Mesendoderm (in vitro differentiated cells): Measurements from ENCODE around the gene LAMC2.

Source experiments
- DNase-seq: peaks from one replicate; pipeline ENCODE4 v3.0.0; 2013
- H2AK5ac ChIP-seq: 2 replicates; pipeline ENCODE4 v1.6.1; 2013; ENCODE audit warnings: low read length, inconsistent platforms
- H2BK120ac ChIP-seq: 2 replicates; pipeline ENCODE4 v1.6.1; 2013; ENCODE audit warnings: low read depth, mild to moderate bottlenecking, low read length, moderate library complexity, mixed read lengths
- H2BK15ac ChIP-seq: replicated peaks from 2 replicates; pipeline ENCODE4 v1.6.1; 2013; ENCODE audit warnings: low read depth, mild to moderate bottlenecking, moderate library complexity
- H2BK5ac ChIP-seq: 2 replicates; pipeline ENCODE4 v1.6.1; 2013; ENCODE audit warnings: low read length, inconsistent platforms
- H3K18ac ChIP-seq: 2 replicates; pipeline ENCODE4 v1.6.1; 2013; ENCODE audit warnings: mild to moderate bottlenecking, low read length, mixed read lengths
- H3K23ac ChIP-seq: one replicate; pipeline ENCODE4 v1.6.1; 2013; ENCODE audit warnings: low read length
- H3K27ac ChIP-seq: 2 replicates; pipeline ENCODE4 v1.5.1; 2013; ENCODE audit warnings: low read depth, mild to moderate bottlenecking, inconsistent platforms, low read length, moderate library complexity
- H3K27me3 ChIP-seq: 2 replicates; pipeline ENCODE4 v1.6.1; 2013; ENCODE audit warnings: low read length, control low read depth, mild to moderate bottlenecking, inconsistent platforms; ENCODE audit not compliant: insufficient read depth, poor library complexity
- H3K36me3 ChIP-seq: 2 replicates; pipeline ENCODE4 v1.6.1; 2013; ENCODE audit warnings: low read length, inconsistent platforms; ENCODE audit not compliant: control insufficient read depth, insufficient read depth
- H3K4ac ChIP-seq: one replicate; pipeline ENCODE4 v1.6.1; 2013; ENCODE audit warnings: low read depth, mild to moderate bottlenecking, low read length, moderate library complexity
- H3K4me1 ChIP-seq: 2 replicates; pipeline ENCODE4 v1.6.1; 2013; ENCODE audit warnings: low read depth, low read length, inconsistent platforms; ENCODE audit not compliant: control insufficient read depth
- H3K4me2 ChIP-seq: 2 replicates; pipeline ENCODE4 v1.6.1; 2013; ENCODE audit warnings: low read length
- H3K4me3 ChIP-seq: 2 replicates; pipeline ENCODE4 v1.5.1; 2013; ENCODE audit warnings: mild to moderate bottlenecking, low read length
- H3K56ac ChIP-seq: one replicate; pipeline ENCODE4 v1.6.1; 2013; ENCODE audit warnings: low read length
- H3K79me1 ChIP-seq: 2 replicates; pipeline ENCODE4 v1.6.1; 2013; ENCODE audit warnings: low read length, inconsistent platforms
- H3K79me2 ChIP-seq: 2 replicates; pipeline ENCODE4 v1.6.1; 2013; ENCODE audit warnings: mild to moderate bottlenecking, low read length; ENCODE audit not compliant: control insufficient read depth, insufficient read depth
- H3K9ac ChIP-seq: 2 replicates; pipeline ENCODE4 v1.6.1; 2013; ENCODE audit warnings: low read length, inconsistent platforms
- H4K5ac ChIP-seq: one replicate; pipeline ENCODE4 v1.6.1; 2013; ENCODE audit warnings: low read length
- H4K8ac ChIP-seq: one replicate; pipeline ENCODE4 v1.6.1; 2013; ENCODE audit warnings: low read depth, mild to moderate bottlenecking, control low read depth, low read length, moderate library complexity
- WGBS: extraction: QIAGEN DNeasy Blood & Tissue Kit; methylation state at CpG from one replicate; pipeline ENCODE4 v1.1.7; 2013; ENCODE audit warnings: low lambda C conversion rate, missing lambda C conversion rate; ENCODE audit not compliant: insufficient coverage; ENCODE audit errors: extremely low coverage; 5-methylcytosine and 5-hydroxymethylcytosine counted together

The LAMC2 gene

DNA sequence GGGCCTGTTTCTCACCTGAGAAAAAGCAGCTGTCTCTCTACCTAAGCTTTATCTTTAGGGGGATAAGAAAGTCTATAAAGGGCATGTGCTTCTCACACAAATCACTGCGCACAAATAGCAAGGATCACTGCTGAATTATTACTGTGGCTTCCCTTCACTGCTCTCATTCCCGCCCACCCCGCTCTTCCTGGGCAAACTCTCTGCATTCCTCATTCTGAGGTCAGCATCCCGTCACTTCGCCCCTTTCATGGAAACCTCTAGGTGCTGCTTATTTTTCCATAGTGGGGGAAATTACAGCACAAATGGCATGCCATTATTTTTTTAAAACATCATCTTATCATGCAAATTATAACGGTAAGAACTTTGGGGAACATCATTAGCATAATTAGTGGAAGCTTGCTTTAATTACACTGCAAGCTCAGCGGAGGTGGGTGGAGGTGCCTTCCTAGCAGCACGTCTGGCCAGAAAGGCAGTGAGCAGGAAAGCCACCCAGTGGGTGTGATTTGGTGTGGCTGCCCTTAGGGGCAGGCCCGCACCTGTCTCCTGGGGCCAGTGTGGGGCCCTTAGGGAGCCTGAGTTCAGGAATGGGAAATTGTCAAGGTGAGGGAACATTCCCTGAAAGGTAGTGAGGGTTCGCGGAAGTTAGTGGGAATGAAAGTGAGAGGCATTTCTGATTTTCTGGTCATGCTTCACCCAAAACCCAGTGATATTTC, 105.9 kb downstream of the LAMC2 start:
- Histone ChIP-seq H3K27ac (no peak overlapping the region), H3K4me3 (no peak overlapping the region), H3K79me1 (no peaks in the 10 kb centered on the region), H4K8ac (no peak overlapping the region), H3K4ac (no peak overlapping the region), H3K27me3 (no peaks in the 10 kb centered on the region), H2BK5ac (no peak overlapping the region), H4K5ac (no peak overlapping the region), H3K4me2 (no peak overlapping the region), H3K18ac (no peak overlapping the region), H2BK120ac (no peak overlapping the region), H2BK15ac (no peak overlapping the region), H3K56ac (no peak overlapping the region), H3K4me1 (peaks cover 18% of the 10 kb centered on the region), H3K23ac (no peak overlapping the region), H3K79me2 (no peaks in the 10 kb centered on the region), H2AK5ac (no peak overlapping the region), H3K9ac (no peak overlapping the region), H3K36me3 (no peaks in the 10 kb centered on the region)
- peak; percentile 80 for DNase-seq
- no CpG with 5 or more reads among the region's 11 CpGs for WGBS

- Histone ChIP-seq H3K4me3 (no peak overlapping the region), H3K79me2 (no peaks in the 10 kb centered on the region), H3K56ac (peak overlapping the region; percentile 62), H4K5ac (no peak overlapping the region), H3K79me1 (no peaks in the 10 kb centered on the region), H3K4me2 (no peak overlapping the region), H4K8ac (no peak overlapping the region), H2AK5ac (peak overlapping the region; percentile 88), H2BK15ac (no peak overlapping the region), H3K18ac (no peak overlapping the region), H3K27ac (no peak overlapping the region), H3K23ac (no peak overlapping the region), H3K27me3 (no peaks in the 10 kb centered on the region), H3K4me1 (peaks cover 14% of the 10 kb centered on the region), H3K36me3 (no peaks in the 10 kb centered on the region), H3K9ac (no peak overlapping the region), H2BK120ac (no peak overlapping the region), H2BK5ac (no peak overlapping the region), H3K4ac (no peak overlapping the region)
- no peak for DNase-seq
- WGBS, result no CpG with 5 or more reads among the region's 9 CpGs
These were observed 107.2 kb downstream of the LAMC2 start for GRCh38 chr1:183293241-183293640.

DNA sequence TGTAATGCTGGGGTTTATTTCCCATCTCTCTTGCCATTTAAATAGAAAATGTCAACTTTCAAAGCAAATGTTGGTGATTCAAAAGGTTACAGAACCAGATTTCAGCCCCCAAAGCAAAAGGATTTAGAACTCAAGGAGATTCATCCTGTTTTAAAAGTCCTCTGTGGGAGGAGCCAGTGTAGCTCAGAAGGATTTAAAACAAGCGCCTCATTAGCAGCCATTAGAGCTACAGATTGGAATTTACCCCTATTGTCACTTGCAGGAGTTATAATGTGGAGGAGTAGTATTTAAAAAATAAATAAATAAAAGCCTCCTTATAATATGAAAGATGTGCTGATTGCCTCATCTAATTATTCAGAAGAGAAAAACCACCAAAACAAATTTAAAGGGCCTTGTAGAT, 107.8 kb downstream of the LAMC2 start:
- no peaks in the 10 kb centered on the region for H3K79me2 ChIP-seq
- no peak overlapping the region for H2BK15ac ChIP-seq
- H2BK5ac ChIP-seq, result no peak overlapping the region
- H3K36me3 ChIP-seq, result no peaks in the 10 kb centered on the region
- WGBS, result no CpG with 5 or more reads among the region's 1 CpG
- H3K23ac ChIP-seq, result no peak overlapping the region
- no peaks in the 10 kb centered on the region for H3K79me1 ChIP-seq
- no peak overlapping the region for H3K9ac ChIP-seq
- H3K4me3 ChIP-seq, result no peak overlapping the region
- H3K4me2 ChIP-seq, result no peak overlapping the region
- H3K27ac ChIP-seq, result no peak overlapping the region
- no peak overlapping the region for H4K8ac ChIP-seq
- H3K27me3 ChIP-seq, result no peaks in the 10 kb centered on the region
- no peak overlapping the region for H2AK5ac ChIP-seq
- no peak overlapping the region for H3K56ac ChIP-seq
- peak; percentile 70 for DNase-seq
- no peak overlapping the region for H4K5ac ChIP-seq
- H3K4ac ChIP-seq, result no peak overlapping the region
- no peak overlapping the region for H3K18ac ChIP-seq
- peaks cover 14% of the 10 kb centered on the region for H3K4me1 ChIP-seq
- no peak overlapping the region for H2BK120ac ChIP-seq
